HepG2 (cell line): ENCODE measurements around the gene LRRC15. TPM values are rescaled to one million over a fixed set of nuclear protein-coding genes. Genes with fewer than 3 reads are reported as not detected.

Source experiments
- ATAC-seq: fragments of 200-7000 bp; cut with Tn5 transposase; 3 replicates; pipeline ENCODE4 v1.9.1; 2020; ENCODE audit warnings: mild to moderate bottlenecking, moderate library complexity
- BruUV-seq: library from RNA; stranded (reverse); fragments of 400-500 nt; replicated peaks from 2 replicates; lab custom pipeline; 2021; lab: Mats Ljungman, UMichigan
- CTCF ChIA-PET: fragments of 300-600 bp; formaldehyde crosslinking; extraction: SDS; loops from one replicate; lab custom pipeline; 2021; ENCODE audit warnings: low total read pairs, inconsistent platforms, low intra/inter-chr PET ratio; lab: Yijun Ruan, JAX
- POLR2A ChIA-PET: fragments of 350-600 bp; sonication (Branson Sonifier 250); formaldehyde crosslinking; loops from one replicate; lab custom pipeline; 2020; ENCODE audit warnings: antibody characterized with exemption, inconsistent platforms; lab: Yijun Ruan, JAX
- DNase-seq: peaks from one replicate; pipeline ENCODE4 v3.0.0-alpha.2; 2015; ENCODE audit warnings: low spot score
- FAIRE-seq: peaks from 3 replicates; lab custom pipeline; 2011; peaks lifted over from hg19 to GRCh38; lab: Jason Lieb, UNC
- H2AFZ ChIP-seq: one replicate; pipeline ENCODE4 v1.6.1; 2011; ENCODE audit warnings: low read length, inconsistent platforms
- H3K27ac ChIP-seq: fragments of 300-600 bp; 3 replicates; pipeline ENCODE4 v1.8.0; 2011; ENCODE audit warnings: mixed run types, mild to moderate bottlenecking, mixed read lengths, low read length, inconsistent platforms; ENCODE audit not compliant: insufficient read depth; ENCODE audit errors: extremely low read length
- H3K27me3 ChIP-seq, 2 experiments: fragments of 200-600 bp in 1 of 2; 2 replicates in 1 of 2; 3 replicates in 1 of 2; pipeline versions ENCODE4 v1.6.0 to v1.8.0; 2011; ENCODE audit warnings: low read length in 2 of 2, mild to moderate bottlenecking in 2 of 2, moderate library complexity in 2 of 2, inconsistent platforms in 1 of 2; ENCODE audit not compliant: insufficient read depth in 2 of 2, control insufficient read depth in 1 of 2
- H3K36me3 ChIP-seq, 2 experiments: fragments of 200-600 bp in 1 of 2; replicated peaks in 1 of 2; 2 replicates in 1 of 2; 3 replicates in 1 of 2; pipeline versions ENCODE4 v1.5.1 to v1.8.0; 2011; ENCODE audit warnings: low read length in 2 of 2, inconsistent platforms in 1 of 2; ENCODE audit not compliant: insufficient read depth in 2 of 2, control insufficient read depth in 1 of 2
- H3K4me1 ChIP-seq: 2 replicates; pipeline ENCODE4 v1.5.1; 2012; ENCODE audit warnings: low read length, inconsistent platforms; ENCODE audit not compliant: insufficient read depth
- H3K4me2 ChIP-seq: 2 replicates; pipeline ENCODE4 v1.6.0; 2011; ENCODE audit warnings: low read depth, low read length, inconsistent platforms
- H3K4me3 ChIP-seq, 3 experiments: fragments of 200-600 bp in 1 of 3; sonication (generic), shearing (Covaris generic) in 1 of 3; replicated peaks in 1 of 3; 2 replicates each; pipeline ENCODE4 v1.5.1; 2011 to 2016; ENCODE audit warnings: low read length in 3 of 3, inconsistent platforms in 2 of 3, low read depth in 2 of 3, mild to moderate bottlenecking in 2 of 3, control low read depth in 1 of 3, mixed read lengths in 1 of 3; ENCODE audit not compliant: insufficient read depth in 1 of 3
- H3K79me2 ChIP-seq: one replicate; pipeline ENCODE4 v1.6.1; 2011; ENCODE audit warnings: low read length, inconsistent platforms; ENCODE audit not compliant: insufficient read depth
- H3K9ac ChIP-seq: 2 replicates; pipeline ENCODE4 v1.6.0; 2011; ENCODE audit warnings: mild to moderate bottlenecking, low read depth, low read length, inconsistent platforms; ENCODE audit not compliant: insufficient read depth
- H3K9me3 ChIP-seq: 2 replicates; pipeline ENCODE4 v1.5.1; 2012; ENCODE audit warnings: mild to moderate bottlenecking, low read length
- H4K20me1 ChIP-seq: 2 replicates; pipeline ENCODE4 v1.6.0; 2011; ENCODE audit warnings: inconsistent platforms, mild to moderate bottlenecking, low read length, moderate library complexity; ENCODE audit not compliant: insufficient read depth
- ARHGAP35 ChIP-seq: sonication (generic); formaldehyde crosslinking; IDR thresholded peaks from 2 replicates; pipeline ENCODE4 v1.9.0; 2022; ENCODE audit warnings: mild to moderate bottlenecking, inconsistent platforms, moderate library complexity, missing genetic modification reagents, borderline replicate concordance
- HDAC2 ChIP-seq: sonication (generic); formaldehyde crosslinking; IDR thresholded peaks from 2 replicates; pipeline ENCODE4 v1.4.0; 2020; ENCODE audit warnings: missing genetic modification reagents
- KLF15 ChIP-seq: sonication (generic); formaldehyde crosslinking; IDR thresholded peaks from 2 replicates; pipeline ENCODE4 v1.8.1; 2023; ENCODE audit warnings: borderline replicate concordance, mild to moderate bottlenecking, inconsistent platforms, missing genetic modification reagents, mixed read lengths
- MEF2D ChIP-seq: sonication (generic); formaldehyde crosslinking; IDR thresholded peaks from 2 replicates; pipeline ENCODE4 v1.5.1; 2020; ENCODE audit warnings: mild to moderate bottlenecking, missing genetic modification reagents
- MTF1 ChIP-seq: sonication (generic); formaldehyde crosslinking; IDR thresholded peaks from 2 replicates; pipeline ENCODE4 v1.5.0; 2020; ENCODE audit warnings: missing genetic modification reagents
- SAP130 ChIP-seq: IDR thresholded peaks from 2 replicates; pipeline ENCODE4 v1.6.1; 2016; ENCODE audit warnings: low read depth
- SCMH1 ChIP-seq: sonication (generic); formaldehyde crosslinking; IDR thresholded peaks from 2 replicates; pipeline ENCODE4 v1.9.0; 2021; ENCODE audit warnings: missing genetic modification reagents, mild to moderate bottlenecking, borderline replicate concordance
- SIN3B ChIP-seq: fragments of 150-350 bp; IDR thresholded peaks from 2 replicates; pipeline ENCODE4 v1.6.1; 2014; ENCODE audit warnings: low read length
- ZBTB25 ChIP-seq: IDR thresholded peaks from 2 replicates; pipeline ENCODE4 v1.6.1; 2018; ENCODE audit warnings: missing genetic modification reagents
- ZBTB4 ChIP-seq: sonication (generic); formaldehyde crosslinking; IDR thresholded peaks from 2 replicates; pipeline ENCODE4 v1.4.0; 2020; ENCODE audit warnings: missing genetic modification reagents, mild to moderate bottlenecking, borderline replicate concordance
- ZEB1 ChIP-seq: IDR thresholded peaks from 2 replicates; pipeline ENCODE4 v1.6.1; 2012; ENCODE audit warnings: mild to moderate bottlenecking, low read depth, inconsistent platforms; ENCODE audit not compliant: insufficient replicate concordance
- ZNF124 ChIP-seq: sonication (generic); formaldehyde crosslinking; IDR thresholded peaks from 2 replicates; pipeline ENCODE4 v1.4.0; 2020; ENCODE audit warnings: missing genetic modification reagents
- ZNF260 ChIP-seq: sonication (generic); formaldehyde crosslinking; IDR thresholded peaks from 2 replicates; pipeline ENCODE4 v1.4.0; 2020; ENCODE audit warnings: missing genetic modification reagents, low read depth, mild to moderate bottlenecking, borderline replicate concordance
- ZNF292 ChIP-seq: sonication (generic); formaldehyde crosslinking; IDR thresholded peaks from 2 replicates; pipeline ENCODE4 v1.8.1; 2022; ENCODE audit warnings: mild to moderate bottlenecking, low read depth, missing genetic modification reagents, borderline replicate concordance
- ZNF362 ChIP-seq: sonication (generic); formaldehyde crosslinking; IDR thresholded peaks from 2 replicates; pipeline ENCODE4 v1.4.0; 2020; ENCODE audit warnings: missing genetic modification reagents, mild to moderate bottlenecking, borderline replicate concordance
- ZNF614 ChIP-seq: IDR thresholded peaks from 2 replicates; pipeline ENCODE4 v1.6.1; 2018; ENCODE audit warnings: missing biosample characterization, missing genetic modification reagents, inconsistent platforms, borderline replicate concordance
- ZSCAN25 ChIP-seq: sonication (generic); formaldehyde crosslinking; IDR thresholded peaks from 2 replicates; pipeline ENCODE4 v1.8.0; 2022; ENCODE audit warnings: mild to moderate bottlenecking, missing genetic modification reagents
- ZXDC ChIP-seq: sonication (generic); formaldehyde crosslinking; IDR thresholded peaks from 2 replicates; pipeline ENCODE4 v1.5.0; 2020; ENCODE audit warnings: mild to moderate bottlenecking, missing genetic modification reagents
- WGBS: methylation state at CpG from one replicate; pipeline ENCODE4 v1.1.6; 2017; ENCODE audit warnings: low lambda C conversion rate; 5-methylcytosine and 5-hydroxymethylcytosine counted together
- in situ Hi-C: cut with HindIII; loops from 2 replicates; pipeline ENCODE4 v1.10.0; 2017; ENCODE audit warnings: low pct_unique_long_range_greater_than_20kb; ENCODE audit not compliant: extremely low pct_ligation_motif_present
- intact Hi-C: fragments of 100-400 bp; cut with micrococcal nuclease; formaldehyde crosslinking; loops from one replicate; pipeline ENCODE4 v1.10.0; 2022; ENCODE audit not compliant: unreplicated experiment
- polyA plus RNA-seq, 8 experiments: library from polyadenylated mRNA; depleted of rRNA in 3 of 8; stranded (reverse) in 7 of 8; unstranded in 1 of 8; fragments of >200 nt; fragmentation: Illumina TruSeq in 4 of 8; extraction: Trizol in 4 of 8; gene quantifications; 2 replicates each; pipeline versions ENCODE4 v1.2.1 to v1.2.3, GENCODE V29; 2011 to 2016; ENCODE audit warnings: low read depth in 4 of 8, missing spikeins in 1 of 8, mixed read lengths in 1 of 8; ENCODE audit not compliant: insufficient read depth in 1 of 8
- total RNA-seq, 5 experiments: library from RNA; depleted of rRNA; stranded (reverse); fragments of >200 nt; fragmentation: Illumina TruSeq; extraction: Trizol; gene quantifications; 2 replicates each; pipeline ENCODE4 v1.2.3, GENCODE V29; 2016; ENCODE audit warnings: low read depth in 1 of 5

LRRC15 gene
- total and polyA plus RNA-seq, 2 of the 13 experiments (the other 11 are each of a cell fraction or from before 2014, with no cell fraction given): not detected

- in situ Hi-C loops: no loop called here
- Histone ChIP-seq H3K4me1 (peaks cover 14% of the 10 kb centered on the region), H3K9me3 (no peaks in the 10 kb centered on the region), H3K4me3 (no peak overlapping the region), H3K79me2 (no peaks in the 10 kb centered on the region), H3K36me3 (no peaks in the 10 kb centered on the region), H3K27me3 (peaks cover 13 to 78% of the 10 kb centered on the region in 2 experiments; a peak in 4 of 5 replicates), H4K20me1 (no peaks in the 10 kb centered on the region), H3K27ac (no peak overlapping the region), H2AFZ (no peak overlapping the region), H3K9ac (no peak overlapping the region), H3K4me2 (no peak overlapping the region)
- 64% methylated on average over 3 of the region's 6 CpGs for WGBS
- DNase-seq (no peak), ATAC-seq (peak; percentile 38), FAIRE-seq (no peak)
- intact Hi-C loops: loop anchor here (2.0 kb wide), 1 partner anchor 36 kb away; no protein-coding TSS in a partner anchor
- BruUV-seq: no TSS peak
- CTCF ChIA-PET: no interaction called here
- POLR2A ChIA-PET: no interaction called here
- no peak for TF ChIP-seq SAP130 (CRISPR knock-in tag)
- no peak for TF ChIP-seq ZBTB4 (CRISPR knock-in tag)
- TF ChIP-seq SCMH1 (CRISPR knock-in tag): no peak
- TF ChIP-seq ZSCAN25 (CRISPR knock-in tag): no peak
- TF ChIP-seq ARHGAP35 (CRISPR knock-in tag): no peak
- TF ChIP-seq ZXDC (CRISPR knock-in tag): no peak
- no peak for TF ChIP-seq ZNF260 (CRISPR knock-in tag)
- no peak for TF ChIP-seq MEF2D (CRISPR knock-in tag)
- no peak for TF ChIP-seq ZNF614
- no peak for TF ChIP-seq HDAC2
- TF ChIP-seq ZBTB25: no peak
- TF ChIP-seq ZNF124: no peak
- TF ChIP-seq ZNF292 (CRISPR knock-in tag): no peak
- no peak for TF ChIP-seq SIN3B
- no peak for TF ChIP-seq ZEB1
- no peak for TF ChIP-seq MTF1
- TF ChIP-seq ZNF362 (CRISPR knock-in tag): no peak
- no peak for TF ChIP-seq KLF15 (CRISPR knock-in tag)
Observed at GRCh38 chr3:194368918-194369317, 625 bp downstream of the LRRC15 start.
